ENCODE results near the gene TRIAP1.

GRCh38 chr12:120469450-120470149 is 23.4 kb upstream of the TRIAP1 start, which contains the start of gene SRSF9:
- TF ChIP-seq CTCF (IDR thresholded peaks at IDR 0.05) (peak; percentile 81), RAD21 (IDR thresholded peaks at IDR 0.05; ENCODE audit: low read length) (no peak), YY1 (IDR thresholded peaks at IDR 0.05; ENCODE audit: low read depth) (no peak), MAX (IDR thresholded peaks at IDR 0.05; ENCODE audit: low read depth) (peak; percentile 90), MEF2A (IDR thresholded peaks at IDR 0.05; ENCODE audit: borderline replicate concordance, low read depth) (no peak), TAF1 (IDR thresholded peaks at IDR 0.05; ENCODE audit: borderline replicate concordance, low read depth, low read length) (peak; percentile 78), EP300 (IDR thresholded peaks at IDR 0.05; ENCODE audit: borderline replicate concordance in 1 of 2, low read depth in 1 of 2, low read length in 1 of 2) (no peak), JUND (IDR thresholded peaks at IDR 0.05) (no peak), GABPA (IDR thresholded peaks at IDR 0.05; ENCODE audit: low read depth) (peak; percentile 68)
